Activated naive CD8-positive, alpha-beta T cell (primary cell): ENCODE data around the gene FAM156B.
"Not testable (repeated sequence)": the region's sequence is repeated elsewhere in the genome, so short reads cannot be mapped to it uniquely, and the experiment has no call there.

Source experiments
- H3K27ac Mint-ChIP-seq: one replicate; pipeline ENCODE4 v1.8.0; 2021; ENCODE audit warnings: mixed read lengths
- H3K27me3 Mint-ChIP-seq: one replicate; pipeline ENCODE4 v1.8.0; 2021; ENCODE audit warnings: mixed read lengths
- H3K36me3 Mint-ChIP-seq: one replicate; pipeline ENCODE4 v1.8.0; 2021; ENCODE audit warnings: mixed read lengths
- H3K4me1 Mint-ChIP-seq: one replicate; pipeline ENCODE4 v1.8.0; 2021; ENCODE audit warnings: low read depth, mixed read lengths
- H3K4me3 Mint-ChIP-seq: one replicate; pipeline ENCODE4 v1.8.0; 2021; ENCODE audit warnings: mild to moderate bottlenecking, mixed read lengths
- H3K9me3 Mint-ChIP-seq: one replicate; pipeline ENCODE4 v1.8.0; 2021; ENCODE audit warnings: low read depth, mixed read lengths

FAM156B gene

DNA sequence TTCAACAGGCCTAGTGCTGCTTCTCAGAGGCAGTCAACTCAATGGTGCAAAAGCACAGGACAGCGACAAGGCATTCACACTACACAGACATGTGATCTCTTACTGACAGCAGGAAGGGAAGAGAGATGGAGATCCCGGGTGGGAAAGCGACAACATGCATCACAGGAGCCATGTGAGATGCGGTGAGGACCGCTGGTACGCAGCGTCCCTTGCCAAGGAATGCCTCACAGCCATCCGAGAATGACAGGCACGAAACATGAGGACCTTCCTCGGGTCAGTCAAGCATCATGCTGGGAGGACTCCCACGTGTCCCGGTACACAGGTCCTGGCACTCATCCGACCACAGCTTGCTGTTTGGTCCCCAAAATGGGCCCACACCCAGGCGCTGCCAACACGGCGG is 50.4 kb downstream of the FAM156B start:
- not testable (repeated sequence) for H3K27ac Mint-ChIP-seq, H3K27me3 Mint-ChIP-seq, H3K9me3 Mint-ChIP-seq, H3K4me3 Mint-ChIP-seq, H3K36me3 Mint-ChIP-seq, H3K4me1 Mint-ChIP-seq

GRCh38 chrX:52948265-52948664 is 51.1 kb downstream of the FAM156B start:
- H3K4me3 Mint-ChIP-seq, H3K27me3 Mint-ChIP-seq, H3K9me3 Mint-ChIP-seq, H3K4me1 Mint-ChIP-seq, H3K36me3 Mint-ChIP-seq, H3K27ac Mint-ChIP-seq: not testable (repeated sequence)

DNA sequence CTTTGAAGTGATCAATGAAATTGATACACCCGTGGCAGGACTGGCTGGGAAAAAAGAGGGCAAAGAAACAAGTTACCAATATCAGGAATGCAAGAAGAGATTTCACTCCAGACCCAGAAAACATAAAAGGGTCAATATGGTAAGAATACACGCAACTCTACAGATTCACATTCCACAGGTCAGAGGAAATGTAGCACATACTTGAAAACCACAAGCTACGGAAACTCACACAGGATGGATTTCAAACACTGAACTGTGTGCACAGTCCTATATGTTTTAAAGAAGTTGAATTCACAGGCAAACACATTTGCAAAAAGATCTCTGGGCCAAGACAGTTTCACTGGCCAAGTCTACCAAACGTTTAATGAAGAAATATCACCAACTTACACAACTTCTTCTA is 52.2 kb downstream of the FAM156B start:
- not testable (repeated sequence) for H3K4me1 Mint-ChIP-seq, H3K27me3 Mint-ChIP-seq, H3K27ac Mint-ChIP-seq, H3K4me3 Mint-ChIP-seq, H3K36me3 Mint-ChIP-seq, H3K9me3 Mint-ChIP-seq

DNA sequence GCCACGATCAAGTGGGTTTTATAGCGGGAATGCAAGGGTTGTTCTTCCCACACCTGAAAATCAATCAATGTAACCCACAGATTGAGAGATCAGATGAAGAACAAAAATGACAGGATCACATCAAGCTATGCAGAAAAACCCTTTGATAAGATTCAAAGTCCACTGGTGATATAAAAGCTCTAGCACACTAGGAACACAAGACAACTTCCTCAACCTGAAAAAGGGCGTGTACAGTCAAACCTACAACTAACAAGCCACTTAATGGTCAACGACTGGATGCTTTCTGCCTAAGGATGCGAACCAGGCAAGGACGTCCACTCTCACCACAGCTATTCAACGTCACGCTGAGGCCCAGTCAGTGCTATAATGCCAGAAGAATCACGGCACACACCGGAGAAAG is 52.8 kb downstream of the FAM156B start:
- not testable (repeated sequence) for H3K9me3 Mint-ChIP-seq, H3K4me3 Mint-ChIP-seq, H3K36me3 Mint-ChIP-seq, H3K27ac Mint-ChIP-seq, H3K4me1 Mint-ChIP-seq, H3K27me3 Mint-ChIP-seq
